HG03342 (cell line): ENCODE data around the gene MYT1.
"Not testable (repeated sequence)": the region's sequence is repeated elsewhere in the genome, so short reads cannot be mapped to it uniquely, and the experiment has no call there.

Experiments used
- ATAC-seq: cut with Tn5 transposase; IDR thresholded peaks from one replicate; pipeline ENCODE4 v1.9.1; 2021; ENCODE audit warnings: mild to moderate bottlenecking, moderate library complexity; ENCODE audit not compliant: unreplicated experiment

Gene MYT1

DNA sequence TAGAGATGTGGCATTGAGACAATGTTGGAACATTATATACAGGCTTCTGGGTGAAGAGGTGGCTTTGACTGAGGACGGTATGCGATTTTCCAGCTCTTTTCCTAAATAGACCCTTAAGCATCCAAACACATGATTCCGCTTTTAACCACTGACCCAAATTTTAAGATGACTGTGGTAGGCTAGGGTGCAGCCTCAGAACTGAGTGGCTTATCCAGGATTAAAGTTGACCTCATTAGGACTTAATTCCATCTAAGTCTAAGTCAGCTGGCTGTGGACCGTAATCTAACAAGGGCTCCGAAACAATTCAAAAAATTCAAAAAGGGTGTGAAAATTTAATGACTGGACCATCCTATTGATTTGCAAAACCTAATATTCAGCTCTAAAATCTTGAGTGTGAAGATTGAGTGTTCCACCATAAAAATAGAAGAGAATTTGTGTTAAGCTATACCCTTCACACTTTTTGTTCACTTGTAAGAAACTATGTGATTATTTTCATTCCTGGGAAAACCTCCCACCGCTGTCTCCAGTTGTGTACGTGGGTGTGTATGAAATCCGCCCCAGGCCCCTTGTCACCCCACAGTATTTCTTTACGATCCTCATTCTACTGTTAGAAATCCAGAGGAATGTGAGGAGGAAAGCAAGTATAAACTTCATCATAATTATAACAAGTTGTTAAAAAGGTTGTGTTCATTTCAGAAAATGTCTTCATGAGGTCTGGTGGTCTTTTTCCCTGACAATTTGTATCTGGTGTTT, 94.0 kb downstream of the MYT1 start:
- no peak for ATAC-seq

DNA sequence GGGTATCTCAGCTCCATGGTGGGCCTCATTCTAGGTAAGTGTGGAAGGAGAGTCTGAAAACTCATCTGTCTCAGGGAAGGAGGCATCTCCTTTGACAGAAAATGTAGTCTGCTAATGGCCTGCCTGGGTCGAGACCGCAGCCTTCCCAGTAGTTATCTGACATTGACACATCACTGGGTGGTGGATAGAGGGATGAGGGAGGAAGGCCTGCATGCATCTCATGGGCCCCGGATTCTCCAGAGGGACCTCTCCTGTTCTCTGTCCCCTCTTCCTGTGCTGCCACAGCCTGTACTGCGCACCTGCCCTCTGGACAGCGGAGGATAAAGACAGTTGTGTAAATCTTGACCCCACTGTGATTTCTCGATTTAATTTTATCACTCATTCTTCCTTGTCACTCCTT, 96.0 kb downstream of the MYT1 start:
- no peak for ATAC-seq

DNA sequence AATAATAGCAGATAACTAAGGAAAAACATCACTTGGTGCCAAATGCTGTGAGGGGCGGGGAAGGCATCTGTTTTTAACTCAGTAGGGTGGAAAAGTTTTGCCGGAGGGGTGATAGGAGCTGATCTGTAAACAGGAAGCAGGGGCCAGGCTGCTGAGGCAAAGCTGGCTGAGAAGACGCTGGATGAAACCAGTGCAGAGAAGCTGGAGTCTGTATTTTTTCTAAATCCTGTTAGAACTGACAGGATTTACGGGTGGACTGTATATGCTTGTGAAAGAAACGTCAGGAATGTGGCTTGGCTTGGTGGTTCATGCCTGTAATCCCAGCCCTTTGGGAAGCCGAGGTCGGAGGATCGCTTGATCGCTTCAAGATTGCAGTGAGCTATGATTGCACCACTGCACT, 96.9 kb downstream of the MYT1 start:
- ATAC-seq = no peak

DNA sequence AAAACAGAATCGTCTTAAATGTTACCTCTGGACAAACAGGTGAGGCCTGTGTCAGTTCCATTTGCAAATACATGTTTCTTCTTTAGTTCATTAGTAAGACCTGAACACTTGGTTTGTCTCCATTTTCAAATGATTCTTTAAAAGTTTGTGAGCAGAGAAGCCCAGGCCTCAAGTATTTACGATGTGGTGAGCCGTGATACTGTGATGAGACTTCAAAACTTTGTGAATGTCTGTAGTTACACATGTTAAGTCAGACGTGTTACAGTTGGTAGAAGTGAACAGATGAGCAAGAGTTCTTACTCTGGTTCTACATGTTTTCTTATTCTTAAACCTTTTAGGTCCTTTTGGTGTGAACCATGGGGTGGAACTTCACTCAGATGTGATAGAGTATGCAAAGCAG, 99.8 kb downstream of the MYT1 start:
- no peak for ATAC-seq

DNA sequence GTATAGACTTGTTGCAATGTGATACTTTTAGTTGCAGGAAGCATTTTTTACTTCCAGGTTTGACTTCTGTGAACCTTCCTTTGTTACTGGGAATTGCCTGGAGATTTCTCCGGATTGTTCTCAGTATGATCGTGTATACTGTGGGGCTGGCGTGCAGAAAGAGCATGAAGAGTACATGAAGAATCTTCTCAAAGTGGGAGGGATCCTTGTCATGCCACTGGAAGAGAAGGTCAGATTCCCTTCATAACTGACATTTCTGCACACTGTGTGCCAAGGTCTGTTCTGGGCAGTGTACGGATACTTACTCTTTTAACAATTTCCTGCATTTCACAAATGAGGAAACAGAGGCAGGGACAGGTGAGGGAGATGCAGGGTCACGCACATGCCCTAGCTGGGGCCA, 100.9 kb downstream of the MYT1 start:
- no peak for ATAC-seq

DNA sequence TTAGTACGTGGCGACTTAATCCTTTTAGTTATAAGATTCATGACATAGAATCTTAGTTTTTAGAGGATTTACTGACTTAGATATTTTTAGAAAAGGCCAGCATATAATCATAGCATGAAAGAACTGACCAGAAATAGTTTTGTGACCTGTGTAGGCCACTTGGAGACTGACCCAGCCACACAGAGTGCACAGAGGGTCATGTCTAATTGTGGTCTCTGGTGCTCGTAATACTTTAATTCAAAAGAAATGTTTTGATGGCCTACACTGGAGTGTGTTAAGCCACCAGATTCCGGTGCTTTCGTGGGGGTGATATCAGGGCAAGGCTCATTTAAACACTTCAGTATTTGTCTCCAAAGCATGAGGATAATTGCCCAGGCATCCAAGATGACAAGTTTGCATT, 102.7 kb downstream of the MYT1 start:
- no peak for ATAC-seq

DNA sequence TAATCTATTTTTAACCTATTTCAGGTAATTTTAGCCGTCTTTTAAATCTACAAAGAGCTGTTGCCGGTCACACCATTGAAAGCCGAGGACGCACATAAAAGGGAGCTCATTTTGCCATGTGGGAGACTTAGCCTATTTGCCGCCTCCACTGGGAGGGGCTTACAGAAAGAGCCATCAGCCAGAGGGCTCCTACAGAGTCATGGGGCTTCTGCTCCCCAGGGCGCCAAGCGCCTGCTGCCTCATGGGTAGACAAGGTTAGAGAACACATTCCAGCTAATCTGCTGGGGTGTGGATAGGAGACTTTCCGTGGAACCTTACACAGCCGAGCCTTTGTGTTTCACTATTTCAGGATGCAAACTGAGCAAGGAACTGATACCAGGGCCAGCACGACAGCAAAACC, 103.9 kb downstream of the MYT1 start:
- ATAC-seq = no peak

DNA sequence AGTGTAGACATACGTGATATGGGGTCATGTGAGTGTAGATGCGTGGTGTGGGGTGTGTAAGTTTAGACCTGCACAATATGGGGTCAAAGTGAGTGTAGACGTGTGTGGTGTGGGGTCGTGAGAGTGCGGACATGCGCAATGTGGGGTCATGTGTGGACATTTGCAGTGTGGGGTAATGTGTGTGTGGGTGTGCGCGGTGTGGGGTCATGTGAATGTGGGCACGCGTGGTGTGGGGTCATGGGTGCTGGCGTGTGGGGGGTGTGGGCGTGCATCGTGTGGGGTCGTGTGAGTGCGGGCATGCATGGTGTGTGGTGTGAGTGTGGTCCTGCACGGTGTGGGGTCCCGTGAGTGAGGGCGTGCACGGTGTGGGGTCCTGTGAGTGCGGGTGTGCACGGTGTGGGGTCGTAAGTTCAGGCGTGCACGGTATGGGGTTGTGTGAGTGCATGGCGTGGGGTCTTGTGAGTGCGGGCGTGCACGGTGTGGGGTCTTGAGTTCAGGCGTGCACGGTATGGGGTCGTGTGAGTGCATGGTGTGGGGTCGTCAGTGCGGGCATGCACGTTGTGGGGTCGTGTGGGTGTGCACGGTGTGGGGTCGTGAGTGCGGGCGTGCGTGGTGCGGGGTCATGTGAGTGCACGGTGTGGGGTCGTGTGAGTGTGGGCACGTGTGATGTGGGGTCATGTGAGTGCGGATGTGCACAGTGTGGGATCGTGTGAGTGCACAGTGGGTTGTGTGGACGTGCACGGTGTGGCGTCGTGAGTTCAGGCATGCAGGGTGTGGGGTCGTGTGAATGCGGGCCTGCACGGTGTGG, 105.6 kb downstream of the MYT1 start:
- no peak for ATAC-seq

DNA sequence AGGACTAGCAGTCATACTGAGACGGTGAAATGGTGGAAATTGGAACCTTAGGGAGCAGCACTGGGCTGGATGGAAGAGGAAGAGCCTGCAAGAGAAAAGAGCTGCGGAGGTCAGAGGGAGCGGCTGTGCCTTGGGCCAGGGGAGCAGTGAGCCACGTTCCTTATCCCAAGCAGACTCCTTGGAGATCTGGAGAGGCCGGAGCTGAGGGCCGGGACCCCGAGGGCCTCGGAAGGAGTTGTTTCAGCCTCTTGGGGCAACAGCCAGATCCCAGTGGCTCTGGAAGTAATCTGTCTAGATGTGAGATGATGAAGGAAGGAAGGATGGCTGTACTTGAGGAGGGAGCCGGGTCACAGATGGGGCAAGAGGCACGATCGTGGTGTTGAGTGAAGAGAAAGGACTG, 107.4 kb downstream of the MYT1 start:
- ATAC-seq = no peak

DNA sequence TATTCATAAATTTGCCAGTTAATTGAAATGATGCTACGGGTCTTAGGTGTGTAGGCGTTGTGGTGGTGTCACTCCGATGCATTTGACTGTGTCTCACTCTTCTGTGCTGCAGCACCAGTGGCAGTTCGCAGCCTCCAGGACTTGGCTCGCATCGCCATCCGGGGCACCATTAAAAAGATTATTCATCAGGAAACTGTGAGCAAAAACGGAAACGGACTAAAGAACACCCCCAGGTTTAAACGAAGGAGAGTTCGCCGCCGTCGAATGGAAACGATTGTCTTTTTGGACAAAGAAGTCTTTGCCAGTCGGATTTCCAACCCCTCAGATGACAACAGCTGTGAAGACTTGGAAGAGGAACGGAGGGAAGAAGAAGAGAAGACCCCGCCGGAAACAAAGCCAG, 108.9 kb downstream of the MYT1 start:
- no peak for ATAC-seq

DNA sequence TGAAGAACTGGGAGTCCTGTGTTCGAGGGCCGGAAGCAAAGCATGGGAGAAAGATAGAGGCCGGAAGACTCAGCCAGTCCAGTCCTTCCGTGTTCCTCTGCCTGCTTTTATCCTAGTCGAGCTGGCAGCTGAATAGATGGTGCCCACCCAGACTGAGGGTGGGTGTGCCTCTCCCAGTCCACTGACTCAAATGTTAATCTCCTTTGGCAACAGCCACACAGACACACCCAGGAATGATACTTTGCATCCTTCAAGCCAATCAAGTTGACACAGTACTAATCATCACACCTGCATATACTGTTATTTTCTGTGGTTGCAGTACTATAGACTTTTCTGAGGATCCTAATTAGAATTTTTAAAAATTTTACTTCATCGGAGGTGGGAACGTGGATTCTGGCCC, 112.6 kb downstream of the MYT1 start:
- ATAC-seq = no peak

DNA sequence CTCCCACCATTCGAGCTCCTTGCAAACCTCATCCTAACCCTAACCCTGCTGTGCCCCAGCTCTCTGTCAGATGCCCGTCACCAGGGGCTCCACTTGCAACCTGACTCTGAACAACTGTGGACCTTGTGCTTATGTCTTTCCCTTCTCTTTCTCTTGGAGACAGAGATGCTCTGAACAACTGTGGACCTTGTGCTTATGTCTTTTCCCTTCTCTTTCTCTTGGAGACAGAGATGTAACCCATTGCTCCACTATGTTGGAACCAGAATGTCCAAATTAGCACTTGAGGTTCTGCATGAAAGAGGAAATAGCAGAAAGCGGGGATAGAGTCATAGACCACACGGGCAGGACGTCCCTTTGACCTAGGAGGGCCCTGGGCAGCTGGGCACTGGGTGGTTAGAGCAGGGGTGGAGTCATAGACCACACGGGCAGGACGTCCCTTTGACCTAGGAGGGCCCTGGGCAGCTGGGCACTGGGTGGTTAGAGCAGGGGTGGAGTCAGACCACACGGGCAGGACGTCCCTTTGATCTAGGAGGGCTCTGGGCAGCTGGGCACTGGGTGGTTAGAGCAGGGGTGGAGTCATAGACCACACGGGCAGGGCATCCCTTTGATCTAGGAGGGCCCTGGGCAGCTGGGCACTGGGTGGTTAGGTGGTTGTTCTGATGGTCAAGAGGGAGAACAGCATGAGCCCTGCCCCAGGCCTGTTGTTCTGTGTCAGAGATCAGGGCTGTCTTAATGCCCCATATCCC, 113.5 kb downstream of the MYT1 start:
- no peak for ATAC-seq

DNA sequence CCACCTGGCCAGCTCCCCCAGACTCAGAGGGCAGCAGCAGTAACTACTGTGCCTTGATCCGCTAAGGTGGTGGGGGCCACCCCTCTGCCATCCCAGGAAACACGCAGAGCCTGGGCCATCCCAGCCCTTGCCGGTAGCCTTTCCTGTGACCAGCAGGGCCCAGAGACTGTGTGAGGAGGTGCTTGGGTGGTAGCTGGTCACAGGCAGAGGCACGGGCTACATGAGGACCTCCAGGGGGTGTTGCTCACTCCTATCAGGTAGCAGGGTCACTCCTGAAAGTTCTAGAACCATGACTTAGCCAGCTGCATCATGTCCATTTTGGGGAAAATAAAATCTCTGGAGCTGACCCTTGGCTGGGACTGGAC, 114.0 kb downstream of the MYT1 start:
- ATAC-seq = no peak

DNA sequence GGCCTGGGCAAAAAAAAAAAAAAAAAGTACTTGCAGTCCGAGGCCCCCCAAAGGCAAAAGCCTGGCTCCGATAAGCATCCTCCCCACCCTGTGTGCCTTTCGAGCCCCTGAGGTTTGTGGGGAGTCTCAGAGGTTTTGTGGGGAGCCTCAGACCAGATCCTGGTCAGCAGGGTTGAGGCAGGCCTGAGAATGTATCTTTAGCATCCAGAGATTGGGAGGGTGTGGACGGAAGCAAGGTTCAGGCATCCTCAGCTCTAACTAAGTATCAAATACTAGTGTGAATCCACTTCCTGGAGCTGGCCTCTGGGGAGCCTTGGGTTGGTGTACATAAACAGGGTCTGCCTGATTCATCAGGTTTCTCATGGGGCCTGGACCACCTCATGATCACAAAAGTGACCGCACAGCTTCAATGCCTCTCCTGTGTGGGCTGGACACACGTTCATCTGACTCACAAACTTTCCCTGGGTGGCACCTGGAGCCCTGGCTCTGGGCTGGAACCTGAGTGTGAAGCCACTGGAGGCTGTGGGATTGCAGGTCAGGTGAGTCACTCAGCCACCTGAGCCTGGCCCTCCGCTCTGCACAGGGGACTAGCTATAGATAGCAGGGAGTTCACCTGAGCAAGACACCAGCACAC, 115.7 kb downstream of the MYT1 start:
- ATAC-seq = no peak

DNA sequence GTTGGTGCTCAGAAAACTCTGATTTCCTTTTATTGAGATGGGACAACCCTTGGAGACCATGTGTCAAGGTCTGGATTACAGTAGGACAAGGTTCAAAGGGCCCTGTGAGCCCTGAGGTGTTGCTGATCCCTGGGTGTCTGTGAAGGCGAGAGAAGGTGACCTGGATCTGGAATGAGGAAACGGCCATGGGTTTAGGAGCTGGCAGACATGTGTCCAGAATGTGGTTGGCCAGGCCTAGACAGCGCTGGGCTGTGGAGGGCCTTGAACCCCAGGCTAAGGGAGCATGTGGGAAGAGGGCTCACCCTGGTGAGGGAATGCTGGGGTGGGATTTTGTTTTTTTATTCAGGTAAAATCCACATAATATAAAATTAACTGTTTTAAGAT, 116.2 kb downstream of the MYT1 start:
- no peak for ATAC-seq

DNA sequence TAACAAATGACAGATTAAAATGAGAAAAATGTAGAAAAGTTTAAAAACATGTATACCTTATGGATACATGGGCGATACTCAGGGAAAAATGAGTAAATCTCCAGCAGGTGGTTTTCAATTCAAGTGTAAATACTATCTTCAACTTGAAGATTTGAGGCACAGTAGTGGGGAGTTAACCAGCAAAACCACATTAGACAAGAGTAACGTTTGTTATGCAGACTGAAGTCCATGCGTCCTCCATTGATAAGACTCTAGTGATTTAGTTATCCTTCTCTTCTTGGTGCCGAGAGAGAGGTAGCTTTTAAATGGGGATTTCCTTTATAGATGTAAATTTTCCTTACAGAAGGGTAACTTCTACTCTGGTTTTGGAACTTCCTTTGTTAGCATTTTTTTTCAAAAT, 119.4 kb downstream of the MYT1 start:
- ATAC-seq = no peak

DNA sequence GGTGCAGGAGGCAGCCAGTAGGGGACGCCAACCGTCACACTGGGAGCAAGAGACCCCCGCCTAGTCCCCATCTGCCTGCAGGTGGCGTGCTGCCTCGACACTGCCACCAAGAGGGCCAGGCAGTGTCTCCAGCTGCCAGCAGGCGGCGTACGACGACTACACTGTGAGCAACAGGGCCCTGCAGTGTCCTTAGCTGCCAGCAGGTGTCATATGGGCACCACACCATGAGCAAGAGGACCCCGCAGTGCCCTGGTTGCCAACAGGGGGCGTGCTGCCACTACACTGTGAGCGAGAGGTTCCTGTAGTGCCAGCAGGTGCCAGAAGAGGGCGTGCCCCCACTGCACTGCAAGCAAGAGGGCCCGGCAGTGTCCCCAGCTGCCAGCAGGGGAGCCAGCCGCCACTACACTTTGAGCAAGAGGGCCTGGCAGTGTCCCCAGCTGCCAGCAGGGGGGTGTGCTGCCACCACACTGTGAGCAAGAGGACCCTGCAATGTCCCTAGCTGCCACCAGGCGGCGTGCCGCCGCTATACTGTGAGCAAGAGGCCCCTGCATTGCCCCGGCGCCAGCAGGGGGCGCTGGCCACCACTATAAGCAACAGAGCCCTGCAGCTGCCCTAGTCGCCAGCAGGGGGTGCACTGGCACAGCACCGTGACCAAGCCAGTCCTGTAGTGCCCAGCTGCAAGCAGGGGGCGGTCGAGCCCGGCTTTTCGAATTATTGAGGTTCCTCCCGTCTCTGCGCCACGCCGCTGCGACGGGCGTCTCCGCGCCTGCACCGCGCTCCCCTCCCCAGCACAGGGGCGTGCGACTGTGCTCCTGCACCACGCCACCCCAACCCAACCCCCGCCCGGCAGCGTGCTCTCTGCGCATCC, 121.6 kb downstream of the MYT1 start:
- peak; percentile 89 for ATAC-seq

DNA sequence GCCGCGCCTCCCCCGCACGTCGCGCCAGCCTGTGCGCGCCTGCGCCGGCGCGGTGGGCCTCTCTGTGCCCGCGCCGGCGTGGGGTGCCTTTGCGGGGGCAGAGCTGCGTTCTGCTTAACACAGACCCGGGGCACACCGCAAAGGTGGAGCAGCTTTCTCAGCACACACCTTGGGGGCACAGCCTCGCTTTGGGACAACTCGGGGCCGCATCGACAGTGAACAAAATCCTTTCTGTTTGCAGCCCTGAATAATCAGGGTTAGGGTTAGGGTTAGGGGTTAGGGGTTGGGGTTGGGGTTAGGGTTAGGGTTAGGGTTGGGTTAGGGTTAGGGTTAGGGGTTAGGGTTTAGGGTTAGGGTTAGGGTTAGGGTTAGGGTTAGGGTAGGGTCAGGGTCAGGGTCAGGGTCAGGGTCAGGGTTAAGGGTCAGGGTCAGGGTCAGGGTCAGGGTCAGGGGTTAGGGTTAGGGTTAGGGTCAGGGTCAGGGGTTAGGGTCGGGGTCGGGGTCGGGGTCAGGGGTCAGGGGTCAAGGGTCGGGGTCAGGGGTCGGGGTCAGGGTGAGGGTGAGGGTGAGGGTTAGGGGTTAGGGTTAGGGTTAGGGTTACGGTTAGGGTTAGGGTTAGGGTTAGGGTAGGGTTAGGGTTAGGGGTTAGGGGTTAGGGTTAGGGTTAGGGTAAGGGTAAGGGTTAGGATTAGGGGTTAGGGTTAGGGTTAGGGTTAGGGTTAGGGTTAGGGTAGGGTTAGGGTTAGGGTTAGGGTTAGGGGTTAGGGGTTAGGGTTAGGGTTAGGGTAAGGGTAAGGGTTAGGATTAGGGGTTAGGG, 122.4 kb downstream of the MYT1 start:
- not testable (repeated sequence) for ATAC-seq

DNA sequence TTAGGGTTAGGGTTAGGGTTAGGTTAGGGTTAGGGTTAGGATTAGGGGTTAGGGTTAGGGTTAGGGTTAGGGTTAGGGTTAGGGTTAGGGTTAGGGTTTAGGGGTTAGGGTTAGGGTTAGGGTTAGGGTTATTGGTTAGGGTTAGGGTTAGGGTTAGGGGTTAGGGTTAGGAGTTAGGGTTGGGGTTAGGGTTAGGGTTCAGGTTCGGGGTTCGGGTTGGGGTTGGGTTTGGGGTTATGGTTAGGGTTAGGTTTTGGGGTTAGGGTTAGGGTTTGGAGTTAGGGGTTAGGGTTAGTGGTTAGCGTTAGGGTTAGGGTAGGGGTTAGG, 123.0 kb downstream of the MYT1 start:
- not testable (repeated sequence) for ATAC-seq
